GM12872 (cell line): ENCODE measurements around the gene POLR1C.

ENCODE experiments used
- TF ChIP-seq, protein P1 (sequence below): IDR thresholded peaks from 3 replicates; pipeline ENCODE4 v1.5.1; 2011; ENCODE audit warnings: low read depth, mild to moderate bottlenecking, low read length, moderate library complexity; ENCODE audit not compliant: insufficient read depth

The POLR1C gene

DNA sequence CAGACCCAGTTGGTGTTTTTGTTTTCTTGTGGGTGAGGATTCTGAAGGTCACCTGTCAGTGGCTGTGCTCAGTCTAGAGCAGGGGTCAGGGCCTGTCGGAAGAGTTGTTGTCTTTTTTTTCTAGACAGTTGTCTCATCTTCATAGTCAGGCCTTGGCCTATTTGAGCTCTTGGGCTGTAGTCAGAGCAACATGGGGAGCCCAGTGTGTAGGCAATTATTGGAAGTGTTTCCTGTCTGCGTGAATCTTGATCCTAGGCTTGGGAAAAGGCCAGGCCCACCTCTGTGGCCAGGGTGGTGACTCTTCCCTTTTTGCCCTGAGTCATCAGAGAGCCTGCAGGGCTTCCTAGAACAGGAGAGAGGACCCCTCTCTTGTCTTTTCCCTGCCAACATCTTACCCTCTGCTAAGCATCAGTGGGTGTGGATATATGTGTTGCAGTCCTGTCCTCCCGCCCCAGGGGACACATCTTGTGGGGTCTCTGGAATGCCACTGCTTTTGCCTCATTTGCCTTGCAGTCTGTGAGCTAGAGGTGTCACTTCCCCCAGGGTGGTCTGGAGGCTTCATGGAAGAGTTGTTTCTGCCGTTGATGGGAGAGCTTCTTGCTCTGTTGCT lies 28.1 kb upstream of the POLR1C start:
- TF ChIP-seq, protein P1, sequence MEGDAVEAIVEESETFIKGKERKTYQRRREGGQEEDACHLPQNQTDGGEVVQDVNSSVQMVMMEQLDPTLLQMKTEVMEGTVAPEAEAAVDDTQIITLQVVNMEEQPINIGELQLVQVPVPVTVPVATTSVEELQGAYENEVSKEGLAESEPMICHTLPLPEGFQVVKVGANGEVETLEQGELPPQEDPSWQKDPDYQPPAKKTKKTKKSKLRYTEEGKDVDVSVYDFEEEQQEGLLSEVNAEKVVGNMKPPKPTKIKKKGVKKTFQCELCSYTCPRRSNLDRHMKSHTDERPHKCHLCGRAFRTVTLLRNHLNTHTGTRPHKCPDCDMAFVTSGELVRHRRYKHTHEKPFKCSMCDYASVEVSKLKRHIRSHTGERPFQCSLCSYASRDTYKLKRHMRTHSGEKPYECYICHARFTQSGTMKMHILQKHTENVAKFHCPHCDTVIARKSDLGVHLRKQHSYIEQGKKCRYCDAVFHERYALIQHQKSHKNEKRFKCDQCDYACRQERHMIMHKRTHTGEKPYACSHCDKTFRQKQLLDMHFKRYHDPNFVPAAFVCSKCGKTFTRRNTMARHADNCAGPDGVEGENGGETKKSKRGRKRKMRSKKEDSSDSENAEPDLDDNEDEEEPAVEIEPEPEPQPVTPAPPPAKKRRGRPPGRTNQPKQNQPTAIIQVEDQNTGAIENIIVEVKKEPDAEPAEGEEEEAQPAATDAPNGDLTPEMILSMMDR = no peak

DNA sequence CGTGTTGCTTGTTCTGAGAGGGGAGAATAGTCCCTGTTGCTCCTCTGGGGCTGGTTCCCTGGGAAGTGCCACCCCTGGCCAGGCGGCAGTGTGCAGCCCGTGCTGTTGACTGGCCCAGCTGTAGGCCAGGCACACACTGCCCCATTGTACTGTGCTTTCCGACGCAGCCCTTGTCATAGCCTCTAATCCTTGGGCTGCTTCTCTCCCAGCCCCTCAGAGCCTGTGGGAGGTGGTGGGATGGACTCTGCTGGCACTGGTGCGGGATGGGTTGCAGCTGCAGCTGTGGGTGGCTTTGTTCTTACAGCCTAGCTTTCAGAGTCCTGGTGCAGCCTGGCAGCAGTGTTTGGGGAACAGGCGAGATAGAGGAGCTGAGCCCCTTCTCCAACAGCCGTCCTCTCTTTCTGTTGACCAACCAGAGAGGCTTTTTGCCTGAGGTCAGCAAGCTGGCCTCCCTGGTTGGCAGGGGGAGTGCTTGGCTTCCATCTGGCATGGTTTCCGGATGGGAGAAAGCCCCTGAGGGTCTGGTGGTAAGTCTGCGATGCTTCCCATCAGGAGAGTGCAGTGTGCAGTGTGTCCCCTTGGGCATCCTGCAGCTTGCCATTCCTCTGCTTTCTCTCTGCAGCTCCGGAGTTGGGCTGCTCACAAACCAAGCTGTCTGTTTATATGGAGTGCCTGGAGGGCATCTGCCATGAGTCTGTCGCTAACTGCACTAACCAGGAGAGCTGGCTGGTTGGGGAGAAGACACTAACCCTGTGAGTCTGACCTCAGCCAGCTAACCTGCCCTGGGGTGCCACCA lies 27.4 kb upstream of the POLR1C start:
- TF ChIP-seq, protein P1 = no peak

DNA sequence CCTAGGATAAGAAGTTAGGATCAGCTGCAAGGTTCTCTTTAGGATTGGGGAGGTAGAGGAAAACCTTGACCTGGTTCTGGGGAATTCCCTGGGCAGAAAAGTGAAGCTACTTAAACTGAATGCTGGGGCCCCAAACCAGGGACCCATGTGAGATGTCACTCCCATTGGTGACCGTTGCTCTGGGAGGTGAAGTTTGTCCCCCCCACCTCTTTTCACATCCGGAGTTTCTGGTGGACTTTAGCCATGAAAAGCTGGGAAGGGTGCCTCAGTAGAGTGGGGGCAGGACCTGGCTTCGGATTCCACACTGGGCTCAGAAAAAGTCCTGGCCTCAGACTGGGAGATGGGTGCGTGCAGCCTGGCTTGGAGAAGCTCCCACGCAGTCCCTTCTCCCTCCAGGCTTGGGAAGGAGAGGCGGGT lies 26.4 kb upstream of the POLR1C start:
- TF ChIP-seq, protein P1 = no peak

DNA sequence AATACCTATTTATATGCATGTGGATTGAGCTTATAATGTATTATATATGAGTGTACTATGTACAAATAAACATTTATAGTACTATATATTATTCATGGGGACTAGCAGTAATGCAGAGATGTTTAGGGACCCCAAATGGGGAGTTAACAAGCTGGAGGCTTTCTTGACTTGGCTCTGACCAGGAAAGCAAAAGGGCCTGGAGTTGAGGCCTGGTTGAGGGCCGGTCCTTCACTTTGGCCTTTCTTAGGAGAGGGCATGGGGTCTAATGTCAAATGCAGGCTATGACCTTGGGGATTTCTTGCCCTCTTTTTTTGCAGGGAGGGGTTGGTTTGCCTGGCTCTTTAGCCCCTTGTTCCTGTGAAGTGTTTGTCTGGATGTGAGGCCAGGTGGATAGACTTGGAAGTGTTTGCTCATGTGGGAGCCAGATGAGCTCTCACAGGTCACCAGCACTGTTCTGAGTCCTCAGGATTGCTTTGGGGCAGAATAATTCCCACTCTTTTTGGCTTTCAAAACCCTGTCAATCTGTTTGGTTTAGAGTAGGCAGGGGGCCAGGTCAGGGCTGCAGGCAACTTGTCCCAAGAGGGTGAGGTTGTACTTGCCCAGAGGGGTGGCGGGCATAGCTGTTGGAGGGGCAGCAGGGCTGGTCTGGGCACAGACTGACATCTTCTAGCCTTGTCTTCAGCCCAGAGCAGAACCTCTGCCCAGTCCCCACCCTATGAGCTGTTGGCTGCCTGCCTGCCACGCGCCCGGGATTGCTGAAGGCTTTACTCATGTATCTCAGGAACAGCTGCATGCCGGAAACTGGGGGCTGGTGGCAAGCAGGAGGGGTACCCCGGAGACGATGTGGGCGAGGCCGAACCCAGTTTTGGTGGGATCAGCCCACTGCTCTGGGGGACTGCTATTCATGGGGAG lies 24.9 kb upstream of the POLR1C start:
- TF ChIP-seq, protein P1 = no peak

DNA sequence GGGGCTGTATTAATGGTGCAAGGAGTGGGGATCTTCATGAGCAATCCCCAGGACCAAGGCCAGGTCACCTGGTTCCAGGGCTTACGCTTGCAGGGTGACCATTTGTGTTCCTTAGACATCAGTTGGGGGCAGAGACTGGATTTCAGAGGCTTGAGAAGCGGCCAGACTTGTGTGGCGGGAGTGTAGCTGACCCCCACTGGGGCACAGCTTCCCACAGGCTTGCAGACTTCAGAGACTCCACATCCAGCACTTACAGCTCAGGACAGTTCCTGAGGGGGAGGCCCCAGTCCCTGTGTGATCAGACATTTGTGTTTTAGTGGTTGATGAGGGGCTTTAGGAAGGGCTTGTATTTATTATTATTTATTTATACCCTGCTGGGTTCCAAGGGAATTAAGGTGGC lies 24.2 kb upstream of the POLR1C start:
- TF ChIP-seq, protein P1 = no peak

DNA sequence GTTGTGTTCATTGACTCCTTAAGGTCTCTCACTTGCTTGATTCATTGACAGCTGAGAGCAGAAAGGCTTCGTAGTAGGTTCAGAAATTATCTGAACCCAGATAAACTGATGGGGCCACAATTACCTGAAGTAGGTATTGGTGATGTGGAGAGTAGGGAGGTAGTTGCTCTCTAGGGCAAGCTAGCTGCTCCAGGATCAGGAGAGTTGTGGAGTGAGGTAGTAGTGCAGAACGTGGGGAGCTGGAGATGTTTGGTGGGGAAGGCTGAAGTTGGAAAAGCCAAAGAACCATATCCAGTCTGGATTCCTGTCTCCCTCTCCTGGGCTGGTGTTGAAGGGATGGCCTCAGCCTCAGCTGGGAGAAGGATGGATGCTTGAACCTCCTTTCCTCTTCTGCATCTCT lies 23.7 kb upstream of the POLR1C start:
- TF ChIP-seq, protein P1 = no peak

DNA sequence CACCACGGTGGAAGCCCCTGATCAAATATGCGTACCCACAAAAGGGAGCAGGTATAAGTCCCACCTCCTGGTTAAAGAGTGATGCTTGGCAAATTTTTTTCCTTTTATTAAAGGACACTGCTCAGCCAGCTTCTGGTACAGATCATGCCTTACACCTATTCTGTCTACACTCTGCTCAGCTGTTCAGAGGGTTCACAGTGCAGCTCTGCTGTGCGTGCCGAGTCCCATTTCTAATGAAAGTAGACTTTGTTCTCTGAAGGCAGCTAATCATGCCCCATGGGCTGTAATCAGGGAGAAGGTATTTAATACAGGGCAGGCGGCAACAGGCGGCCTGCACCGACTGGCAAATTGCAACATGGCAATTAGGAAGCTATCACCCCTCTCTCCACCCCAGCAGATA lies 23.1 kb upstream of the POLR1C start:
- TF ChIP-seq, protein P1 = no peak
